H1 (cell line): Measurements from ENCODE around the gene IGFBP3. TPM values are rescaled to one million over a fixed set of nuclear protein-coding genes. Genes with fewer than 3 reads are reported as not detected.

Source experiments
- CTCF ChIA-PET: fragments of 300-600 bp; sonication (Branson Sonifier 250); formaldehyde crosslinking; loops from one replicate; lab custom pipeline; 2021; ENCODE audit not compliant: partially characterized antibody; lab: Charles Lee
- POLR2A ChIA-PET: fragments of 300-600 bp; sonication (Branson Sonifier 250); formaldehyde crosslinking; loops from one replicate; lab custom pipeline; 2021; ENCODE audit warnings: inconsistent platforms; ENCODE audit not compliant: partially characterized antibody; lab: Charles Lee
- DNase-seq, 2 experiments: peaks; one replicate each; pipeline versions ENCODE4 v3.0.0 to v3.0.0-alpha.2; 2010 to 2022; ENCODE audit warnings: low spot score in 2 of 2, low read depth in 1 of 2, mixed read lengths in 1 of 2
- FAIRE-seq: peaks from 2 replicates; lab custom pipeline; 2011; peaks lifted over from hg19 to GRCh38; lab: Jason Lieb, UNC
- H2AFZ ChIP-seq: 2 replicates; pipeline ENCODE4 v1.8.1; 2012; ENCODE audit warnings: low read length, inconsistent platforms
- H2AK5ac ChIP-seq: 2 replicates; pipeline ENCODE4 v1.6.1; 2013; ENCODE audit warnings: low read depth, low read length
- H2BK120ac ChIP-seq: replicated peaks from 2 replicates; pipeline ENCODE3; 2013; ENCODE audit warnings: low read depth, low read length, inconsistent platforms
- H2BK12ac ChIP-seq: 2 replicates; pipeline ENCODE4 v1.6.1; 2013; ENCODE audit warnings: low read depth, low read length
- H2BK15ac ChIP-seq: 2 replicates; pipeline ENCODE4 v1.6.1; 2013; ENCODE audit warnings: low read length
- H2BK20ac ChIP-seq: 2 replicates; pipeline ENCODE4 v1.6.1; 2013; ENCODE audit warnings: low read length
- H2BK5ac ChIP-seq: 2 replicates; pipeline ENCODE4 v1.6.1; 2013; ENCODE audit warnings: low read depth, low read length
- H3K14ac ChIP-seq: 2 replicates; pipeline ENCODE4 v1.6.1; 2013; ENCODE audit warnings: inconsistent platforms; ENCODE audit not compliant: insufficient read length
- H3K18ac ChIP-seq: 2 replicates; pipeline ENCODE4 v1.6.1; 2013; ENCODE audit warnings: low read length; ENCODE audit errors: extremely low read depth
- H3K23ac ChIP-seq: 2 replicates; pipeline ENCODE4 v1.6.1; 2013; ENCODE audit warnings: inconsistent platforms; ENCODE audit not compliant: insufficient read length
- H3K23me2 ChIP-seq: 2 replicates; pipeline ENCODE4 v1.6.1; 2013; ENCODE audit warnings: low read depth, low read length
- H3K27ac ChIP-seq: 2 replicates; pipeline ENCODE4 v1.6.1; 2011; ENCODE audit warnings: low read depth, low read length, inconsistent platforms
- H3K27me3 ChIP-seq, 4 experiments: replicated peaks in 1 of 4; 1 replicate in 1 of 4; 2 replicates in 3 of 4; pipeline versions ENCODE4 v1.6.1 to v1.8.1; 2011 to 2013; ENCODE audit warnings: low read length in 3 of 4, mild to moderate bottlenecking in 3 of 4, inconsistent platforms in 2 of 4, mixed read lengths in 2 of 4, moderate library complexity in 1 of 4; ENCODE audit not compliant: control insufficient read depth in 3 of 4, insufficient read depth in 3 of 4; ENCODE audit errors: extremely low read depth in 1 of 4
- H3K36me3 ChIP-seq, 4 experiments: 2 replicates each; pipeline versions ENCODE4 v1.6.1 to v1.8.1; 2011 to 2013; ENCODE audit warnings: mild to moderate bottlenecking in 4 of 4, low read length in 3 of 4, moderate library complexity in 2 of 4, control low read depth in 1 of 4, inconsistent platforms in 1 of 4; ENCODE audit not compliant: insufficient read depth in 4 of 4, control insufficient read depth in 2 of 4
- H3K4ac ChIP-seq: replicated peaks from 2 replicates; pipeline ENCODE3; 2013; ENCODE audit warnings: low read length, low read depth, mixed read lengths, inconsistent platforms; ENCODE audit not compliant: insufficient read length
- H3K4me1 ChIP-seq, 4 experiments: replicated peaks in 1 of 4; 1 replicate in 1 of 4; 2 replicates in 3 of 4; pipeline versions ENCODE4 v1.6.1 to v1.8.1; 2011 to 2013; ENCODE audit warnings: low read length in 3 of 4, inconsistent platforms in 2 of 4, mixed read lengths in 1 of 4; ENCODE audit not compliant: insufficient read depth in 4 of 4, control insufficient read depth in 3 of 4
- H3K4me2 ChIP-seq, 2 experiments: 2 replicates each; pipeline versions ENCODE4 v1.6.1 to v1.8.1; 2011 to 2013; ENCODE audit warnings: low read depth in 2 of 2, low read length in 2 of 2, control low read depth in 1 of 2, inconsistent platforms in 1 of 2, mild to moderate bottlenecking in 1 of 2; ENCODE audit not compliant: insufficient read depth in 1 of 2
- H3K4me3 ChIP-seq, 4 experiments: fragments of 200-600, 300-600 bp in 1 of 4; sonication (generic), shearing (Covaris generic), sonication (Bioruptor Twin) in 1 of 4; 2 replicates each; pipeline versions ENCODE4 v1.5.1 to v1.8.1; 2011 to 2016; ENCODE audit warnings: low read length in 4 of 4, low read depth in 3 of 4, control low read depth in 2 of 4, inconsistent platforms in 2 of 4, mild to moderate bottlenecking in 2 of 4, mixed read lengths in 1 of 4, moderate library complexity in 1 of 4; ENCODE audit not compliant: insufficient read depth in 2 of 4; ENCODE audit errors: extremely low read depth in 1 of 4
- H3K56ac ChIP-seq: replicated peaks from 2 replicates; pipeline ENCODE3; 2013; ENCODE audit warnings: low read depth, mild to moderate bottlenecking, mixed read lengths, low read length, inconsistent platforms; ENCODE audit not compliant: insufficient read length
- H3K79me1 ChIP-seq: 2 replicates; pipeline ENCODE4 v1.6.1; 2013; ENCODE audit warnings: low read depth, low read length, control low read depth
- H3K79me2 ChIP-seq, 2 experiments: 2 replicates each; pipeline versions ENCODE4 v1.6.1 to v1.8.1; 2012 to 2013; ENCODE audit warnings: low read length in 2 of 2, mild to moderate bottlenecking in 2 of 2, inconsistent platforms in 1 of 2; ENCODE audit not compliant: insufficient read depth in 2 of 2, control insufficient read depth in 1 of 2
- H3K9ac ChIP-seq, 4 experiments: replicated peaks in 1 of 4; 1 replicate in 1 of 4; 2 replicates in 3 of 4; pipeline versions ENCODE4 v1.6.1 to v1.8.1; 2011 to 2013; ENCODE audit warnings: low read depth in 3 of 4, low read length in 3 of 4, control low read depth in 2 of 4, mild to moderate bottlenecking in 2 of 4, moderate library complexity in 2 of 4, inconsistent platforms in 1 of 4; ENCODE audit errors: extremely low read depth in 1 of 4
- H3K9me3 ChIP-seq, 2 experiments: 2 replicates each; pipeline versions ENCODE4 v1.6.1 to v1.8.1; 2012 to 2013; ENCODE audit warnings: mild to moderate bottlenecking in 2 of 2, moderate library complexity in 2 of 2, control low read depth in 1 of 2, inconsistent platforms in 1 of 2, low read depth in 1 of 2, low read length in 1 of 2, mixed read lengths in 1 of 2; ENCODE audit not compliant: insufficient read depth in 2 of 2
- H4K20me1 ChIP-seq, 2 experiments: replicated peaks in 1 of 2; 2 replicates each; pipeline versions ENCODE3 to v1.8.1; 2011 to 2013; ENCODE audit warnings: inconsistent platforms in 2 of 2, low read length in 2 of 2, mild to moderate bottlenecking in 1 of 2; ENCODE audit not compliant: insufficient read depth in 2 of 2, control insufficient read depth in 1 of 2
- H4K5ac ChIP-seq: 2 replicates; pipeline ENCODE4 v1.6.1; 2013; ENCODE audit warnings: low read length, low read depth, mixed read lengths, inconsistent platforms; ENCODE audit not compliant: insufficient read length
- H4K8ac ChIP-seq: 2 replicates; pipeline ENCODE4 v1.8.0; 2013; ENCODE audit warnings: mild to moderate bottlenecking, moderate library complexity, low read length, inconsistent platforms; ENCODE audit not compliant: insufficient read depth; ENCODE audit errors: extremely low read depth
- H4K91ac ChIP-seq: replicated peaks from 2 replicates; pipeline ENCODE3; 2013; ENCODE audit warnings: low read length, mixed read lengths, inconsistent platforms; ENCODE audit not compliant: insufficient read length
- BCL11A ChIP-seq, 2 experiments: IDR thresholded peaks; one replicate each; pipeline ENCODE4 v1.6.1; 2011; ENCODE audit warnings: low read depth in 2 of 2, low read length in 2 of 2, mild to moderate bottlenecking in 2 of 2
- CBX8 ChIP-seq: fragments of 300-800, 300-1000 bp; sonication (generic); IDR thresholded peaks from 2 replicates; pipeline ENCODE4 v1.7.1; 2016; ENCODE audit warnings: low read depth, low read length, borderline replicate concordance
- CEBPB ChIP-seq: IDR thresholded peaks from 2 replicates; pipeline ENCODE4 v1.6.1; 2012; ENCODE audit warnings: low read depth, low read length
- CREB1 ChIP-seq: IDR thresholded peaks from 2 replicates; pipeline ENCODE4 v1.6.1; 2012; ENCODE audit warnings: inconsistent platforms
- PHF8 ChIP-seq: fragments of 200-600 bp; sonication (generic); conservative IDR thresholded peaks from 2 replicates; pipeline ENCODE4 v1.7.1; 2012; ENCODE audit warnings: low read depth, mild to moderate bottlenecking, inconsistent platforms, low read length, moderate library complexity
- SIX5 ChIP-seq: IDR thresholded peaks from 2 replicates; pipeline ENCODE4 v1.6.1; 2011; ENCODE audit warnings: mild to moderate bottlenecking, low read depth, low read length
- USF2 ChIP-seq: IDR thresholded peaks from 2 replicates; pipeline ENCODE4 v1.6.1; 2011; ENCODE audit warnings: low read length, improper control_type of control experiment
- WGBS, 2 experiments: shearing (Covaris generic) in 1 of 2; methylation state at CpG; one replicate each; pipeline versions ENCODE4 v1.1.6 to v1.1.7; 2013 to 2015; ENCODE audit warnings: low lambda C conversion rate in 2 of 2, mixed read lengths in 2 of 2, inconsistent platforms in 1 of 2, low coverage in 1 of 2, missing lambda C conversion rate in 1 of 2; ENCODE audit not compliant: insufficient replicate concordance in 2 of 2, insufficient coverage in 1 of 2, insufficient read length in 1 of 2; ENCODE audit errors: extremely low coverage in 1 of 2, missing lambda C conversion rate in 1 of 2; 5-methylcytosine and 5-hydroxymethylcytosine counted together
- polyA plus RNA-seq, 7 experiments: library from polyadenylated mRNA; depleted of rRNA in 3 of 7; stranded (reverse) in 5 of 7; unstranded in 2 of 7; fragments of >200 nt in 5 of 7; fragments of 200-250 nt in 2 of 7; gene quantifications; 1 replicate in 5 of 7; 2 replicates in 1 of 7; 4 replicates in 1 of 7; pipeline versions ENCODE4 v1.2.1 to v1.2.3, GENCODE V29; 2011 to 2013; ENCODE audit warnings: missing spikeins in 2 of 7, mixed read lengths in 2 of 7
- total RNA-seq: library from RNA; stranded (reverse); fragmentation: NEBNext Ultra II Directional; extraction: Animal tissue kit (Norgen Biotek cat#: 25700); gene quantifications from 2 replicates; pipeline ENCODE4 v1.2.1, GENCODE V29; 2021

Gene IGFBP3
- total and polyA plus RNA-seq, 2 of the 8 experiments (the other 6 are each of a cell fraction or from before 2014, with no cell fraction given) = 5.5 to 12.1 TPM

GRCh38 chr7:45915606-45916005 is 5.5 kb downstream of the IGFBP3 start:
- Histone ChIP-seq H4K20me1 (peaks cover 2% of the 10 kb centered on the region in 2 experiments), H3K79me1 (no peaks in the 10 kb centered on the region), H2BK20ac (no peak overlapping the region), H3K4me3 (no peak overlapping the region), H3K23me2 (peaks cover 2% of the 10 kb centered on the region; the same call in 1 of the 2 replicates), H4K5ac (no peak overlapping the region), H3K14ac (no peak overlapping the region), H3K4me1 (peaks cover 0 to 12% (median 5%) of the 10 kb centered on the region in 4 experiments; a peak in 6 of 7 replicates), H3K27me3 (peaks cover 12 to 30% (median 24%) of the 10 kb centered on the region in 4 experiments), H3K18ac (no peak overlapping the region), H3K36me3 (peaks cover 0 to 6% (median 2%) of the 10 kb centered on the region in 4 experiments; a peak in 5 of 8 replicates), H3K23ac (no peak overlapping the region), H4K91ac (no peak overlapping the region), H3K9ac (no peak overlapping the region), H3K4ac (no peak overlapping the region), H4K8ac (no peak overlapping the region), H2AK5ac (no peak overlapping the region), H2BK15ac (no peak overlapping the region), H3K27ac (no peak overlapping the region), H3K4me2 (no peak overlapping the region), H2AFZ (no peak overlapping the region), H2BK5ac (no peak overlapping the region), H2BK120ac (no peak overlapping the region), H3K56ac (no peak overlapping the region), H2BK12ac (no peak overlapping the region), H3K9me3 (no peaks in the 10 kb centered on the region), H3K79me2 (no peaks in the 10 kb centered on the region)
- 81% methylated on average over 3 of the region's 3 CpGs; no CpG with 5 or more reads in 1 of the 2 experiments for WGBS, 2 experiments
- CTCF ChIA-PET = interaction anchor here (0.7 to 15.3 kb wide), 4 partner anchors 21 to 1266 kb away, joined by 3 to 242 read pairs (median 8); no protein-coding TSS in a partner anchor
- POLR2A ChIA-PET = no interaction called here
- DNase-seq (no peak), FAIRE-seq (no peak)
- no peak for TF ChIP-seq USF2
- no peak for TF ChIP-seq SIX5
- no peak for TF ChIP-seq PHF8
- TF ChIP-seq BCL11A (IDR thresholded peaks at IDR 0.05; ENCODE audit: low read depth in 2 of 2, low read length in 2 of 2) = no peak
- no peak for TF ChIP-seq CEBPB
- no peak for TF ChIP-seq CBX8
- no peak for TF ChIP-seq CREB1
